Spleen (tissue), 11 donors: Measurements from ENCODE around the gene ZNF677. TPM values are rescaled to one million over a fixed set of nuclear protein-coding genes. Genes with fewer than 3 reads are reported as not detected.
"Not testable (repeated sequence)": the region's sequence is repeated elsewhere in the genome, so short reads cannot be mapped to it uniquely, and the experiment has no call there.

Experiments used
- DNase-seq: peaks from one replicate; pipeline ENCODE4 v3.0.0-alpha.2; 2020
- H3K27ac ChIP-seq, 8 donors: fragments of 200-600 bp; sonication (generic) in 7 of 8; 1 replicate in 4 of 8; 2 replicates in 4 of 8; pipeline versions ENCODE4 v1.5.0 to v1.8.0; 2016 to 2021; ENCODE audit warnings: inconsistent platforms in 4 of 8, mild to moderate bottlenecking in 4 of 8, moderate library complexity in 1 of 8
- H3K27me3 ChIP-seq, 7 donors: fragments of 200-600 bp; sonication (generic) in 6 of 7; replicated peaks in 1 of 7; 1 replicate in 4 of 7; 2 replicates in 3 of 7; pipeline versions ENCODE4 v1.5.0 to v1.8.0; 2016 to 2021; ENCODE audit warnings: inconsistent platforms in 3 of 7, mild to moderate bottlenecking in 1 of 7
- H3K36me3 ChIP-seq, 6 donors: fragments of 200-600 bp; sonication (generic) in 5 of 6; 1 replicate in 4 of 6; 2 replicates in 2 of 6; pipeline versions ENCODE4 v1.5.0 to v1.8.0; 2016 to 2021; ENCODE audit warnings: inconsistent platforms in 2 of 6
- H3K4me1 ChIP-seq, 6 donors: fragments of 200-600 bp; sonication (generic) in 5 of 6; 1 replicate in 3 of 6; 2 replicates in 3 of 6; pipeline versions ENCODE4 v1.5.0 to v1.8.0; 2016 to 2021; ENCODE audit warnings: inconsistent platforms in 3 of 6
- H3K4me3 ChIP-seq, 8 donors: fragments of 200-600 bp; sonication (generic) in 7 of 8; 1 replicate in 4 of 8; 2 replicates in 4 of 8; pipeline versions ENCODE4 v1.5.0 to v1.8.0; 2016 to 2021; ENCODE audit warnings: inconsistent platforms in 4 of 8, mild to moderate bottlenecking in 4 of 8, moderate library complexity in 2 of 8
- H3K9me3 ChIP-seq, 8 donors: fragments of 200-600 bp; sonication (generic) in 7 of 8; 1 replicate in 4 of 8; 2 replicates in 4 of 8; pipeline versions ENCODE4 v1.5.0 to v1.8.0; 2016 to 2021; ENCODE audit warnings: inconsistent platforms in 4 of 8
- CTCF ChIP-seq, 11 experiments: fragments of 200-600 bp in 7 of 11; fragments of 450-650 bp in 4 of 11; sonication (generic) in 4 of 11; IDR thresholded peaks in 8 of 11; conservative IDR thresholded peaks in 3 of 11; 1 replicate in 7 of 11; 2 replicates in 4 of 11; pipeline versions ENCODE4 v1.4.0 to v1.8.0; 2016 to 2021; ENCODE audit warnings: antibody characterized with exemption in 11 of 11, inconsistent platforms in 4 of 11, mild to moderate bottlenecking in 1 of 11
- POLR2A ChIP-seq, 3 donors: fragments of 450-650 bp; IDR thresholded peaks; one replicate each; pipeline ENCODE4 v1.5.1; 2017; ENCODE audit warnings: antibody characterized with exemption in 3 of 3, mild to moderate bottlenecking in 1 of 3
- POLR2AphosphoS5 ChIP-seq, 3 donors: sonication (generic); formaldehyde crosslinking; IDR thresholded peaks; one replicate each; pipeline ENCODE4 v1.5.1; 2017; ENCODE audit warnings: antibody characterized with exemption in 3 of 3
- WGBS, 5 donors: extraction: QIAGEN DNeasy Blood & Tissue Kit in 3 of 5; methylation state at CpG; one replicate each; pipeline versions ENCODE4 v1.1.5 to v1.1.7; 2013 to 2018; 5-methylcytosine and 5-hydroxymethylcytosine counted together
- intact Hi-C: fragments of 100-400 bp; cut with DNase I; formaldehyde crosslinking; loops from one replicate; pipeline ENCODE4 v1.15.0; 2023; ENCODE audit warnings: low total_unique reads
- polyA plus RNA-seq, 3 donors: library from polyadenylated mRNA; stranded (reverse); fragments of 200-250 nt; gene quantifications; one replicate each; pipeline ENCODE4 v1.2.1, GENCODE V29; 2013
- total RNA-seq, 7 donors: library from RNA; depleted of rRNA in 3 of 7; stranded (reverse); fragments of >200 nt in 3 of 7; fragmentation: NEBNext Ultra II Directional in 4 of 7; extraction: Animal tissue kit (Norgen Biotek cat#: 25700) in 4 of 7; gene quantifications; one replicate each; pipeline versions ENCODE4 v1.1.0 to v1.2.1, GENCODE V29; 2016 to 2021
- donor health status: healthy with polysubstance abuse.
- donor health status: DM: no; HTN: no; CAD: no; lungs with moderate emphysema.
- donor health status: DM: no; HTN: no; CAD: no.
- donor health status: Bipolar disorder and iron deficiency.
- donor health status: healthy.
- donor health status: DM: no; HTN: no; CAD: no.
- donor health status: DM: yes; HTN: yes; CAD: no.

ZNF677 gene
- total and polyA plus RNA-seq, 10 donors = 8.3 to 30.2 (median 16.6) TPM

- Histone ChIP-seq H3K27me3 (no peaks in the 10 kb centered on the region), H3K4me3 (no peak overlapping the region), H3K27ac (no peak overlapping the region), H3K4me1 (no peaks in the 10 kb centered on the region), H3K36me3 (peaks cover 23 to 91% (median 69%) of the 10 kb centered on the region in 6 donors), H3K9me3 (peaks cover 29 to 100% (median 98%) of the 10 kb centered on the region in 8 donors)
- WGBS, 5 donors = 79 to 89% (median 86%) methylated on average over 1 of the region's 1 CpG
- no peak for TF ChIP-seq POLR2A (IDR thresholded peaks at IDR 0.05)
- TF ChIP-seq CTCF (IDR thresholded peaks at IDR 0.05 in 8 of 11, conservative IDR thresholded peaks at IDR 0.05 in 3 of 11) = no peak
- no peak for TF ChIP-seq POLR2AphosphoS5 (IDR thresholded peaks at IDR 0.05)
- intact Hi-C loops = loop anchor here (5.0 kb wide), 1 partner anchor 39 kb away; no protein-coding TSS in a partner anchor
- DNase-seq = no peak
Observed at GRCh38 chr19:53246498-53246897, 8.2 kb downstream of the ZNF677 start.

GRCh38 chr19:53237114-53237777, 17.4 kb downstream of the ZNF677 start:
- WGBS, 5 donors = 87 to 99% (median 90%) methylated on average over 4 of the region's 4 CpGs
- H3K27me3 ChIP-seq = no peaks in the 10 kb centered on the region
- H3K9me3 ChIP-seq = peaks cover 58 to 100% (median 100%) of the 10 kb centered on the region in 8 donors
- TF ChIP-seq POLR2A (IDR thresholded peaks at IDR 0.05) (no peak), CTCF (IDR thresholded peaks at IDR 0.05 in 8 of 11, conservative IDR thresholded peaks at IDR 0.05 in 3 of 11) (no peak), POLR2AphosphoS5 (IDR thresholded peaks at IDR 0.05) (no peak)
- intact Hi-C loops = no loop called here
- no peak overlapping the region for H3K4me3 ChIP-seq
- peaks cover 14 to 54% (median 49%) of the 10 kb centered on the region in 6 donors for H3K36me3 ChIP-seq
- no peak overlapping the region for H3K27ac ChIP-seq
- DNase-seq = no peak
- no peaks in the 10 kb centered on the region for H3K4me1 ChIP-seq

- Histone ChIP-seq H3K27me3 (no peaks in the 10 kb centered on the region), H3K9me3 (peaks cover 22 to 96% (median 95%) of the 10 kb centered on the region in 8 donors), H3K36me3 (no peaks in the 10 kb centered on the region), H3K4me1 (no peaks in the 10 kb centered on the region), H3K4me3 (no peak overlapping the region), H3K27ac (no peak overlapping the region)
- DNase-seq = no peak
- 92 to 98% (median 94%) methylated on average over 13 to 20 of the region's 20 CpGs for WGBS, 5 donors
- TF ChIP-seq CTCF (IDR thresholded peaks at IDR 0.05 in 8 of 11, conservative IDR thresholded peaks at IDR 0.05 in 3 of 11) (no peak), POLR2A (IDR thresholded peaks at IDR 0.05) (no peak), POLR2AphosphoS5 (IDR thresholded peaks at IDR 0.05) (no peak)
- intact Hi-C loops = no loop called here
Observed at GRCh38 chr19:53224606-53225005, 30.1 kb downstream of the ZNF677 start.

GRCh38 chr19:53222716-53223115, 32.0 kb downstream of the ZNF677 start:
- 95 to 97% (median 97%) methylated on average over 20 to 28 of the region's 28 CpGs; no CpG with 5 or more reads in 2 of the 5 donors for WGBS, 5 donors
- H3K27ac ChIP-seq, H3K27me3 ChIP-seq, H3K4me3 ChIP-seq, intact Hi-C loops, H3K36me3 ChIP-seq, H3K4me1 ChIP-seq, DNase-seq: not testable (repeated sequence)
- H3K9me3 ChIP-seq = peaks cover 30 to 96% (median 95%) of the 10 kb centered on the region in 8 donors
